ENCODE measurements around the gene COL9A3. TPM values are rescaled to one million over a fixed set of nuclear protein-coding genes. Genes with fewer than 3 reads are reported as not detected.

COL9A3 gene
- total and polyA plus RNA-seq, 11 donors = 0.67 to 6.0 (median 2.0) TPM

DNA sequence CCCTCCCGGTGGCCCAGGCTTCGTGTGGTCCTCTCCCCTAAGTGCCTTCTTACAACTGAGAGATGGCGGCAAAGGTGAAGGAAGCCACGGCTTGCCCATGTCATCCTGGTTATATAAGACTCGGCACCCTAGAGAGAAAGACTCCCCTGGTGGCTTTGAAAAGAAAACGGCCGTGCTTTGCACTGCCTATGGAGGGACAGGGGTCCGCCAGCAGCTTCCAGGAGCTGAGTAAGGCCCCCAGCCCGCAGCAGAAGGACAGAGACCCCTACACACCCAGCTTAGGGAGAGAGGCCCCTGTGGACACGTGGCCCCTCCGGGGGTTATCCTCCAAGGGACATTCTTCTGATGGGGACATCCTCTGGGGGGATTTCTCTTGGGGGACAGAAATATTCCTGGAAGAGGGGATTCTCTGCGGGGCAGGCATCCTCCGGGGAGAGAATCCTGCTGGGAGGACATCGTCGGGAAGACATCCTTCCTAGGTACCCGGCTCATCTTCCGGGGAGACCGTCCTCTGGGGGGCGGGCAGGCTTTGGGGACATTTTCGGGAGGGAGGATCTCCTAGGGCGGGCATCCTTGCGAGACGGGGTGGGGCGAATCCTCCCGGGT lies 12.7 kb upstream of the COL9A3 start:
- WGBS, 4 donors = 21 to 42% (median 29%) methylated on average over 14 to 25 of the region's 25 CpGs
- DNase-seq = no peak
- TF ChIP-seq POLR2A (IDR thresholded peaks at IDR 0.05) (no peak), CTCF (IDR thresholded peaks at IDR 0.05) (no peak)

DNA sequence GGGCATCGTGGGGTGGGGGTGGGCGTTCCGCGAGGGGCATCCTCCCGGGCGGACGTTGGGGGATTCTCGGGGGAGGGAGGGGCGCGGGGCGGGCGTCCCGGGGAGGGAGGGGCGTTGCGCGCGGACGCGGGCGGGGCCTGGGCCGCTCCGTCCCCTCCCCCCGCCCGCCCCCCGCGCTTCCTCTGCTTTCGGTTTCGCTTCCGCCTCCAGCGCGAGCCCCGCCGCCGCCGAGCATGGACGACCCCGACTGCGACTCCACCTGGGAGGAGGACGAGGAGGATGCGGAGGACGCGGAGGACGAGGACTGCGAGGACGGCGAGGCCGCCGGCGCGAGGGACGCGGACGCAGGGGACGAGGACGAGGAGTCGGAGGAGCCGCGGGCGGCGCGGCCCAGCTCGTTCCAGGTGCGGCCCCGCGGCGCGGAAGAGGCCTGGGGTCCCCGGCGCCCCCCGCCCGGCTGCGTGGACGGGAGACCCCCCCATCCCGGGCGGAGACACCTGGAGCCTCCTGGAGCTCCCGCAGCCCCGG lies 12.2 kb upstream of the COL9A3 start, which contains the start of gene OGFR:
OGFR (plus strand) TSS at position 209 of the 528 bp plus-strand sequence; CDS start at position 234, 25 bp downstream.
- intact Hi-C loops (cut with DNase I) = loop anchor here in 7 of 10 donors (1.0 to 10.0 kb wide), 7 partner anchors 127 to 500 kb away; partner anchors contain the start of gene ADRM1 (in 1 of the 7)
- ATAC-seq (peak in 3 of 4 donors; percentile 16 to 50 (median 30)), DNase-seq (peak; percentile 65 to 86 (median 78))
- peak within 1 kb of the TSS; percentile 75 to 100 (median 96) for H3K4me3 ChIP-seq
- peaks cover 0 to 54% (median 31%) of the 10 kb centered on the region in 9 donors for H3K36me3 ChIP-seq
- WGBS, 4 donors = 0 to 1% methylated on average over 72 to 73 of the region's 77 CpGs; no CpG with 5 or more reads in 2 of the 4 donors
- H3K27me3 ChIP-seq = no peaks in the 10 kb centered on the region
- H3K9me3 ChIP-seq = no peaks in the 10 kb centered on the region
- H3K27ac ChIP-seq = peak within 1 kb of the TSS; percentile 63 to 95 (median 90)
- peaks cover 0 to 67% (median 40%) of the 10 kb centered on the region in 12 donors for H3K4me1 ChIP-seq
- peak in 1 of 2 donors; percentile 61 for TF ChIP-seq POLR2A (IDR thresholded peaks at IDR 0.05)
- TF ChIP-seq CTCF (IDR thresholded peaks at IDR 0.05) = no peak

More for the DNA sequence above, 12.7 kb upstream of the COL9A3 start:
- Histone ChIP-seq H3K36me3 (peaks cover 0 to 54% (median 31%) of the 10 kb centered on the region in 9 donors), H3K9me3 (no peaks in the 10 kb centered on the region), H3K27me3 (no peaks in the 10 kb centered on the region), H3K27ac (peak overlapping the region in 11 of 12 donors; percentile 80 to 95 (median 91)), H3K4me1 (peaks cover 0 to 67% (median 40%) of the 10 kb centered on the region in 12 donors), H3K4me3 (peak overlapping the region; percentile 75 to 100 (median 96))
- ATAC-seq = no peak
- intact Hi-C loops (cut with DNase I) = loop anchor here in 1 of 10 donors (10.0 kb wide), 1 partner anchor 499 kb away; the partner anchor contains the start of gene ADRM1

- Histone ChIP-seq H3K9me3 (no peaks in the 10 kb centered on the region), H3K4me1 (peaks cover 0 to 67% (median 40%) of the 10 kb centered on the region in 12 donors), H3K36me3 (peaks cover 0 to 54% (median 33%) of the 10 kb centered on the region in 9 donors), H3K27ac (peak overlapping the region; percentile 63 to 95 (median 90)), H3K4me3 (peak overlapping the region; percentile 75 to 100 (median 96)), H3K27me3 (no peaks in the 10 kb centered on the region)
- ATAC-seq (peak in 2 of 4 donors; percentile 2 to 36), DNase-seq (no peak)
- intact Hi-C loops (cut with DNase I) = loop anchor here in 7 of 10 donors (1.0 to 10.0 kb wide), 7 partner anchors 128 to 500 kb away; partner anchors contain the start of gene ADRM1 (in 1 of the 7)
- 0 to 2% (median 1%) methylated on average over 17 to 58 of the region's 58 CpGs for WGBS, 4 donors
- TF ChIP-seq CTCF (IDR thresholded peaks at IDR 0.05) (no peak), POLR2A (IDR thresholded peaks at IDR 0.05) (no peak)
Measured at GRCh38 chr20:62805155-62805710, 11.6 kb upstream of the COL9A3 start.
